Testis (tissue), 3 donors: ENCODE data around the gene RSPO3. TPM values are rescaled to one million over a fixed set of nuclear protein-coding genes. Genes with fewer than 3 reads are reported as not detected.

ENCODE experiments used
- DNase-seq: peaks from one replicate; pipeline ENCODE4 v3.0.0-alpha.2; 2019
- H3K27ac ChIP-seq, 2 donors: fragments of 200-600 bp; sonication (generic); one replicate each; pipeline ENCODE4 v1.5.1; 2019
- H3K27me3 ChIP-seq: fragments of 200-600 bp; sonication (generic); one replicate; pipeline ENCODE4 v1.5.1; 2019
- H3K36me3 ChIP-seq: fragments of 200-600 bp; sonication (generic); one replicate; pipeline ENCODE4 v1.5.1; 2017; ENCODE audit warnings: low read depth; ENCODE audit errors: missing control alignments
- H3K4me1 ChIP-seq: fragments of 200-600 bp; sonication (generic); one replicate; pipeline ENCODE4 v1.5.1; 2019
- H3K4me3 ChIP-seq, 2 donors: fragments of 200-600 bp; sonication (generic); one replicate each; pipeline ENCODE4 v1.5.1; 2017 to 2019
- H3K9me3 ChIP-seq: fragments of 200-600 bp; sonication (generic); one replicate; pipeline ENCODE4 v1.5.1; 2017
- POLR2A ChIP-seq: fragments of 450-650 bp; IDR thresholded peaks from one replicate; pipeline ENCODE4 v1.6.1; 2017; ENCODE audit warnings: antibody characterized with exemption, mild to moderate bottlenecking, moderate library complexity
- WGBS, 2 donors: methylation state at CpG; one replicate each; pipeline ENCODE4 v1.1.5; 2018; 5-methylcytosine and 5-hydroxymethylcytosine counted together
- intact Hi-C: fragments of 100-400 bp; cut with DNase I; formaldehyde crosslinking; loops from one replicate; pipeline ENCODE4 v1.15.1; 2023; ENCODE audit warnings: low total_unique reads
- polyA plus RNA-seq: library from polyadenylated mRNA; stranded (reverse); fragments of 350-450 nt; fragmentation: Illumina TruSeq; extraction: RNeasy Lipid Tissue Mini Kit (QIAGEN cat#74804); gene quantifications from one replicate; pipeline ENCODE4 v1.2.3, GENCODE V29; 2014; ENCODE audit warnings: low read depth, low replicate concordance; ENCODE audit not compliant: insufficient read depth
- total RNA-seq, 2 donors: library from RNA; depleted of rRNA; stranded (reverse); fragments of >200 nt; gene quantifications; one replicate each; pipeline ENCODE4 v1.2.3, GENCODE V29; 2016
- TF ChIP-seq, protein P1 (sequence below), 3 experiments: fragments of 450-650 bp in 2 of 3; fragments of 200-600 bp in 1 of 3; sonication (generic) in 1 of 3; IDR thresholded peaks; one replicate each; pipeline ENCODE4 v1.5.1; 2016 to 2019; ENCODE audit warnings: antibody characterized with exemption in 3 of 3, mild to moderate bottlenecking in 2 of 3, moderate library complexity in 1 of 3

The RSPO3 gene
- total and polyA plus RNA-seq, 3 donors from 2014 or later, result 0.06 to 6.6 (median 1.5) TPM

DNA sequence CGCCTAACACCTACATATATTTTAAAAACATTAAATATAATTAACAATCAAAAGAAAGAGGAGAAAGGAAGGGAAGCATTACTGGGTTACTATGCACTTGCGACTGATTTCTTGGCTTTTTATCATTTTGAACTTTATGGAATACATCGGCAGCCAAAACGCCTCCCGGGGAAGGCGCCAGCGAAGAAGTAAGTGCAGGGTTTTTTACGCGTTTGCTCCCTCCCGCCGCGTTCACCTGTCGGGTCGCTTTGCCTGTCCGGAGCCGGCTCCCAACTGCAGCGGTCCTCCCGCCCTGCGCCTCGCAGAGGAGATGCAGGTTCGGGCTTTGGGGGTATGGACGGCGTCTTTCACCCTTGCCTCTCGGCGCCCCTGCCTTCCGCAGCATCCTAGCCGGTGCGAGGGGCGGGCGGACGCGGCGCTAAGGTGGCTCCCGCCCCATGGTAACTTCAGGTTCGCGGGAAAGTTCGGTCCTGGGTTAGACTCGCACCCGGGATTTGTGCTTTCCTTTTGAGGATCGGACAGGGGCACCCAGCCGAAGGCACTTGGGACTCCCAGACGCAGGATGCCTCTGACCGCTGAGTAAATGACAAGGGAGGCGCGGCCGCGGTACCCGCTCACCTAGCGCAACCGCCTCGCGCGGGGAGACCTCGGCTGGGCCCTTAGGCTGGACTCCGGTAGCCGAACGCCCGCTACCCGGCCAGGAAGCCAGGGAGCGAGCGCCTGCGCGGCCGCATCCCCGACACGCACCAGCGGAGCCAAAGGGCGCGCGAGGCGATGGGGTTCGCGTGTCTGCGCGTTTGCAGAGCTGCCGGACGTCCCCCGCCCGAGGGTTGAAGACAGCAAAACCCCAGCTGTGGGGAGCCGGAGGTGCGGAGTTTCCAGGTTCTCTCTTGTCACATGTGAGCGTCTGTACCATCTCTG lies 891 bp downstream of the RSPO3 start:
- Histone ChIP-seq H3K27ac (no peak overlapping the region), H3K4me1 (peaks cover 16% of the 10 kb centered on the region), H3K27me3 (no peaks in the 10 kb centered on the region), H3K4me3 (peak overlapping the region; percentile 51 to 55), H3K9me3 (no peaks in the 10 kb centered on the region), H3K36me3 (no peaks in the 10 kb centered on the region)
- intact Hi-C loops, result loop anchor here (10.0 kb wide), 1 partner anchor 145 kb away; the partner anchor contains the start of gene RNF146
- peak; percentile 18 for DNase-seq
- 0 to 1% methylated on average over 35 to 77 of the region's 82 CpGs for WGBS, 2 donors
- no peak for TF ChIP-seq POLR2A
- TF ChIP-seq, protein P1, sequence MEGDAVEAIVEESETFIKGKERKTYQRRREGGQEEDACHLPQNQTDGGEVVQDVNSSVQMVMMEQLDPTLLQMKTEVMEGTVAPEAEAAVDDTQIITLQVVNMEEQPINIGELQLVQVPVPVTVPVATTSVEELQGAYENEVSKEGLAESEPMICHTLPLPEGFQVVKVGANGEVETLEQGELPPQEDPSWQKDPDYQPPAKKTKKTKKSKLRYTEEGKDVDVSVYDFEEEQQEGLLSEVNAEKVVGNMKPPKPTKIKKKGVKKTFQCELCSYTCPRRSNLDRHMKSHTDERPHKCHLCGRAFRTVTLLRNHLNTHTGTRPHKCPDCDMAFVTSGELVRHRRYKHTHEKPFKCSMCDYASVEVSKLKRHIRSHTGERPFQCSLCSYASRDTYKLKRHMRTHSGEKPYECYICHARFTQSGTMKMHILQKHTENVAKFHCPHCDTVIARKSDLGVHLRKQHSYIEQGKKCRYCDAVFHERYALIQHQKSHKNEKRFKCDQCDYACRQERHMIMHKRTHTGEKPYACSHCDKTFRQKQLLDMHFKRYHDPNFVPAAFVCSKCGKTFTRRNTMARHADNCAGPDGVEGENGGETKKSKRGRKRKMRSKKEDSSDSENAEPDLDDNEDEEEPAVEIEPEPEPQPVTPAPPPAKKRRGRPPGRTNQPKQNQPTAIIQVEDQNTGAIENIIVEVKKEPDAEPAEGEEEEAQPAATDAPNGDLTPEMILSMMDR (IDR thresholded peaks at IDR 0.05), result no peak

DNA sequence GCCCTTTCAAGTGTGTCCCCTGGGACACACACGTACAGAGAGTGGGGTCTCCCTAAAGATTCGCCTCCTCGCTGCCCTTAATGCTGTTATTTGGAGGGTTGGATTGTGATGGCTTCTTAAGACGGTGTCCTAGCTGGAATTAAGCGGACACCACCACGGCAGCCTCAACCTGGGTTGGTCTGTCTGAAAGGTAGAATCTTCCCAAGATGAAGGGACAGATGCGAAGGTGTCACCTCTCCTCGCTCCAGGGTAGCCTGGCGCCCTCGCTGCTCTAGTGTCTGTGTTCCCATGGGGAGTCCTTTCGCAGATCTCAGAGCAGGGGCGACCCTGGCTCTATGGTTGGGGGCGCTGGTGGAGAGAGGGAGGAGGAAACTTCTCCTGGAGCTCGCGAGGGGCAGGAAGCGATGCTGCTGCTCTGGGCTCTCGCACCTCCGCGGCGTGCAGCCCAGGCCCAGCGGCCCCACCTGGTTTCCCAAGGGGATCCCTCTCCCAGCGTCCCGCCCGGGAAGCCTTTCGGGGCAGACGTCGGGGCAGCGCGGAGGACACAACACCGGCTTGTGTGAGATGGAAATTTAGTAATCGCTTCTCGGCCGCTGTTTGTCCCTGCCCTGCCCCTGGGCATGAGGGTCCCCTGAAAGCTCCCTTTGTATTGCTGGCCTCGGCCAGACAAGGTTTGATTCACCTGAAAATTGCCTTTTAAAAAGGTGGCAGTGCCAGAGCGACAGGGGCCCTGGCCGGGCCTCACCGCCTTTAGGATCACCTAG lies 1.7 kb downstream of the RSPO3 start:
- Histone ChIP-seq H3K9me3 (no peaks in the 10 kb centered on the region), H3K4me1 (peaks cover 16% of the 10 kb centered on the region), H3K27me3 (no peaks in the 10 kb centered on the region), H3K27ac (no peak overlapping the region), H3K4me3 (peak overlapping the region; percentile 51 to 55), H3K36me3 (no peaks in the 10 kb centered on the region)
- intact Hi-C loops, result loop anchor here (10.0 kb wide), 1 partner anchor 145 kb away; the partner anchor contains the start of gene RNF146
- no peak for DNase-seq
- TF ChIP-seq, protein P1 (IDR thresholded peaks at IDR 0.05), result no peak
- no peak for TF ChIP-seq POLR2A
- WGBS, 2 donors, result 3 to 9% methylated on average over 9 to 36 of the region's 37 CpGs

DNA sequence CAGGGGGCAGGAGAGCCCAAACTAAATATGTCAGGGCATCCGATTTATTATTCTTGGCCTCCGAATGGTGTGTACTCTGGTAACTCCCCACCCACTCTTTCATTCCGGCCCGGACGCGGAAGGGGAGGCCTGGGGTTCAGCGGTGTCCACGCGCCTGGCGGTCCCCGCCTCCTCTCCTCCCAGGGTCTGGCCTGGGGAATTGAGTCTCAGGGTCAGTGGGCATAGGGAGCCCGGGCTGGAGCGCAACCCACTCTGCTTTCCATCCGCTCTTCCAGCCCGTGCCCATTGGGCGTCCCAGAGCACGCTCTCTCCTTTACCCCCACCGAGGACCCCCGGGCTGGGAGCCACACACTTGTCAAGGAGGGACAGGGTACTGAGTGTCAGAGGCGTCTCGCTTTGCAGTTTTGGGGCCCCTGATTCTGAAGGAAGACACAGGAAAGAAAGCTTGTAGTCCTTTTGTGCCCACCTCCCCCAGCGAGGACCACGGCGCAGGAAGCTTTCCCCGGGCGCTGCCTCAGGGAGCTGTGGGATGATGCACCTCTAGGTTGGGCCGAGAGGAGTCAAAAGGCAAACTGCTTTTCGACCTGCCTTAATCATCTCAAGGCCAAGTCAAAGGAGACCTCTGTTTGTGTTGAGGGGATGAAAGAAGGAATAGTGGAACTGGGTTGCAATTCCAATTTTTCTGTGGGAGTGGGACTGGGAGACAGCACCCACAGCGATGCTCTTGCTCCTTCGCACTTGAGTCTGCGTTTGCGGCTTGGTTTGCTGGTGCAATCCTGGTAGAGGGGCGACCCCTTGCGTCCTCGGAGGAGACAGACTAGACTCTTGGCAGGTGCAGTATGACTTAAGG lies 2.5 kb downstream of the RSPO3 start:
- no peaks in the 10 kb centered on the region for H3K9me3 ChIP-seq
- no peaks in the 10 kb centered on the region for H3K36me3 ChIP-seq
- H3K27ac ChIP-seq, result no peak overlapping the region
- intact Hi-C loops, result loop anchor here (10.0 kb wide), 1 partner anchor 144 kb away; the partner anchor contains the start of gene RNF146
- peak; percentile 85 for DNase-seq
- H3K4me1 ChIP-seq, result peaks cover 16% of the 10 kb centered on the region
- WGBS, 2 donors, result 9 to 11% methylated on average over 26 to 35 of the region's 35 CpGs
- H3K27me3 ChIP-seq, result no peaks in the 10 kb centered on the region
- peak overlapping the region in 1 of 2 donors; percentile 51 for H3K4me3 ChIP-seq
- TF ChIP-seq, protein P1 (IDR thresholded peaks at IDR 0.05), result peak; percentile 44 to 60 (median 50)
- TF ChIP-seq POLR2A, result no peak

DNA sequence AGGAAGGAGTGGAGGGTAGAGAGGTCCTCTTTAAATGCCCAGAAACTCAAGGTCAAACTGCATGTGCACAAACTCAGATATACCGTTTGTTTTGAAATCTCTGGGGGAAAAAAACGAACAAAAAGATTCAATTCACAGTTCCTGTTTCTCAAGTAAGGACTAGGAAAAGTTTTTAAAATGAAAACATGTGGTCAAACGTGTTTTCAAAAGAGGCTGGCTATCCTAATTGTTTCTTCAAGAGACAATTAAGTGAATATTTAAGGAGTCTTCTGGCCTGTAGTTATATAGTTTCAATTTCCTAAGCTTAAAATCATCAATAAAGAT lies 3.1 kb downstream of the RSPO3 start:
- no peak for TF ChIP-seq POLR2A
- H3K9me3 ChIP-seq, result no peaks in the 10 kb centered on the region
- H3K4me3 ChIP-seq, result no peak overlapping the region
- WGBS, 2 donors, result 10 to 19% methylated on average over 3 of the region's 3 CpGs
- peaks cover 16% of the 10 kb centered on the region for H3K4me1 ChIP-seq
- no peaks in the 10 kb centered on the region for H3K36me3 ChIP-seq
- intact Hi-C loops, result loop anchor here (10.0 kb wide), 1 partner anchor 143 kb away; the partner anchor contains the start of gene RNF146
- DNase-seq, result no peak
- no peak overlapping the region for H3K27ac ChIP-seq
- H3K27me3 ChIP-seq, result no peaks in the 10 kb centered on the region
